ENCODE measurements around the gene FAAP100. TPM values are rescaled to one million over a fixed set of nuclear protein-coding genes. Genes with fewer than 3 reads are reported as not detected.

FAAP100 gene
- total RNA-seq, 1 donor from 2014 or later, result 25.5 TPM

DNA sequence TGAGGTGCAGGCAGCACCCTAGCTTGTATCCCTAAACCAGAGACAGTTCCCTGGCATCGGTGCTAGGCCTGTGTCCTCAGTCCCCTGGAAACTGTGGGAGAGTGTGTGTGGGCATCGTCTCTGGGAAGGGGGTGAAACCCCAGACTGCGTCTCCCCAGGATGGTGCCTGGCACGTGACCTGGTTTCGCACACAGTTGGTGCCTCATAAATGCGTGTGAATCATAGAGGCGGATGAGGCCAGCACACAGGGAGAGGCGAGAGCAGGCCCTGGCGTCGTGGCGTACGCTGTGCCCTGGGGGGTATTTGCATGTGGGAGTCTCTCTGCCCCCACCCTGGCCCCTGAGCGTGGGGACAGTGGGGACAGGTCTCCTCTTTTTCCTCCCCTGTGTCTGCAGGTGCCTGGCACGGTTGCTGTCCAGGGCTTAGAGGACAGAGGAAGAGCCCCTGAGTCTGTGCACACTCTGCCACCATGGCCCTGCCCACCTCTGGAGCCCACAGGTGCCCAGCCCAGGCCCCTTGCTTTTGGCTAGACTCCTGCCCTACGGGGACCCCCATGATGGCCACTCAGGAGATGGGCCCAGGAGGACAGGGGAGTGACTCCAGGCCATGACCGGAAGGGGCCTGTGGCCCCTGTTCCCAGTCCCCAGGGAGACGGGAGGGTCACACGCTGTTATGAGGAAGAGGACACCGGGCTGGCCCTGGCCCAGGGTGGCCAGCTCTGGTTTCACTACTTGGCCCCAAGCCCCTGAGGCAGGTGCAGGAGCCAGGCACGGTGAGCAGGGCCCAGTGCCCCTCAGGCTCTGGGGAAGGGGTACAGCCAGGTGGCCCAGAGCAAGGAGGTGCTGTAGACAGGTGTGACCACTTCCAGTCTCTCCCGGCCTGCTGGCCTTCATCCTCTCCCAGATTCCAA lies 25.2 kb downstream of the FAAP100 start:
- no peak for DNase-seq (ENCODE audit: low spot score)

DNA sequence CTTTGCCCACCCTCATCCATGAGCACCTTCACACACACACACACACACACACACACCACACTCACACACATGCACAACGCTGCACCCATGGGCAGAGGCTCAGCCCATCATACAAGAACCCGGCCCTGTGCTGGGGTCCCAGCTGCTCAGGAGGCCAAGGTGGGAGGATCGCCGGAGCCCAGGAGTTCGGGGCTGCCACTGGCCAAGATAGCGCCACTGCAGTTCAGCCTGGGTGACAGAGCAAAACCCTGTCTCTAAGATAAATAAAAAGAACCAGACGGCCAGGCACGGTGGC lies 27.3 kb downstream of the FAAP100 start:
- no peak for DNase-seq (ENCODE audit: low spot score)

DNA sequence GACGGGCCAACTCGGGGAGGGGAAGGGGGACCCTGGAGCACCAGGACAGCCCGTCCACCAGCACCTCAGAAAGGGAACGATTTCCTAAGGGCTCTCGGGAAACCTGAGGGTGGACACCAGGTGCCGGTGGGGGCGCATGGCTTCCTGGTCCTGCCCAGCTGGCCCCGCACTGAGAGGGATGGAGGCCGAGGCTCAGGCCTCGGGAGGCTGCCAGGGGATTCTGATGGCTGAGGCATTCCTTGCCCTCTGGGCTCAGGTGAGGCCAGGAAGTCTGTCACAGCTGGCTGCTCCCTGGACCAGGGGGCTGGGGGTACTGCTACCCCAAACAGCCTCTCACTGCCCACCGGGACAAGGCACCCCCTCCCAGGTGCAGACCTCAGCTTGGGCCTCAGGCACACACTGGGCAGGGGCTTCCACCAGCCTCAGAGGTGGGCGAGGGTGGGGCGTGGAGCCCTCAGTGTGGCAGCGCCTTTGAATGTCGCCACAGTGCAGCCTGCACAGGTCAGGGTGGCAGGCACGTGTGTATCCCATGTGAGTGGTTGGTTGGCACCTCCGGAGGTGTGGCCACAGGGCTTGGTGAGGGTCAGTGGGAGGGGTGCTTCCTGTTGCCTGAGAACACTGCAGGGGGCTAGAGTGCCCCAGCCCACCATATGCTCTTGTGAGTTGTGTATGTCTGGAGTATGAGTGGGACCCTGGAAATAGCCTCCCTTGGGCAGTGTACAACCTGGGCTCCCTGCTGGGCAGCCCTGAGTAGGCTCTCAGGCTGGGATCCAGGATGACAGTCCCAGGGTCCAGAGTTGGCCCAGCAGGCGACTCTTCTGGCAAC lies 27.9 kb downstream of the FAAP100 start:
- no peak for DNase-seq (ENCODE audit: low spot score)

DNA sequence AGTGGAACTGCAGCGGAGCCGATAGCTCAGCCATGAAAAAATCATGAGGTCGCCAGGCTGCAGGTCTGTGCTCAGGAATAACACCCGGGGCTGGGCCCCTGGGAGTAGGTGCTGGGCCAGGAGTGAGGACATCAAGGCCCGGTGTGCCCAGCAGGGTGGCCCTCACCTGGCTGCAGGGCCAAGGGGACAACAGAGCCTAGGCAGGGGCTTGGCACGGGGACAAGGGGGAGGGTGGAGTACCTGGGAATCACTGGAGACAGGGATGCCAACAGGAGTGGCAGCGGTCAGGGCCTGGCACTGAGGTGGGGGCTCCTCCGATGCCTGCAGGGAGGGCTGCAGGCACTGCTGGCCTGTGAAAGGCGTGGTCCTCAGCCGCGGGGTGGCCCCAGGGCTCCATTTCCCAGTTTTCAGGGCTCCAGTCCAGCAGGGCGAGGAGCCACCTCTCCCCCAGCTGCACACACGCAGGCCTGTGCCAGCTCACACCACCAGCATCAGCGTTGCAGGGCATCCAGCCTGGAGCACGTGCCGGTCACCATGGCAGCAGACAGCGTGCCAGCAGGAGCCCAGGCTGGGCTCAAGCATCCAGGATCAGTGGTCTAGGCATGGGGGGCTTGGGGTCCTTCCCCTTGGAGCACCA lies 28.6 kb downstream of the FAAP100 start:
- DNase-seq (ENCODE audit: low spot score), result no peak

DNA sequence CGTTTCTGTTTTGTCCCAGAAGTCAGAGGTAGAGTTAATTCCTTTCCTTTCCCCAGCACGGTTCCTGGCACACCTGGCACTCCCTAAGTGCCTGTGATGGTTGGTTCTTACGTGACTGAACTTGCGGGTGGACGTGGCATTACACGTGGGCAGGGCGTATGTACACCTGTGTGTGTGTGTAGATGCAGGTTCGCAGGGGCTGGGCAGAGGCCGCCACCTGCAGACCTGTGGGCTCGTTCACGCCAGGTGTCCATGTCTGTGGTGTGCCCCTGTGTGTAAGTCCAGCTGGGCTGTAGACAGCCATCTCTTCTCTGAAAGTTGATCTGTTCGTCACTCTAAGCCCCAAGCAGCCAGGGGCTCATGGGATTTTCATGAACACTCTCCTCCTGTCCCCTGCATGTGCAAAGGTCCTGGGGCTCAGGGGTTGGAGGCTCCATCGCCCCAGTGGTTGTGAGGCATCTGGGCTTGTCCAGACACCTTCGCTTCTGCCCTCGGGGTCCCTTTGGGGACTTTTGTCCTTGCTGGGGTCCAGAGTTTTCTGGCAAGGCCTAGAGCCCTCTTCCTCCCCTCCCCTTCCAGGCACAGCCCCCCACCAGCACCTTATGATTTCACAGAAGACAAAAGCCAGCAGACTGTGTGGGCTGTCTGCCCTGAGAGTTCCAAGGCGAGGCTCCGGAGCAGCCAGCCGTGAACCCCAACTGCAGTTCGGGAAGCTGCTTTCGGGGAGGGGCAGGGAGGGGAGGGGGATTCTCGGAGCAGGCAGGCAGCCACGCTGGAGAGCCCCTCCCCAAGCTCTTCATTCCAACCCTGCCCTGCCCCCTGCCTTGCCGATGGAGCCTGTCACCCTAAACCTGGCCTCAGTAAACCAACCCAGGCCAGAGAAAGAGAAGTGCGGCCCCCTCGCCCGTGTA lies 29.4 kb downstream of the FAAP100 start:
- DNase-seq (ENCODE audit: low spot score), result no peak

DNA sequence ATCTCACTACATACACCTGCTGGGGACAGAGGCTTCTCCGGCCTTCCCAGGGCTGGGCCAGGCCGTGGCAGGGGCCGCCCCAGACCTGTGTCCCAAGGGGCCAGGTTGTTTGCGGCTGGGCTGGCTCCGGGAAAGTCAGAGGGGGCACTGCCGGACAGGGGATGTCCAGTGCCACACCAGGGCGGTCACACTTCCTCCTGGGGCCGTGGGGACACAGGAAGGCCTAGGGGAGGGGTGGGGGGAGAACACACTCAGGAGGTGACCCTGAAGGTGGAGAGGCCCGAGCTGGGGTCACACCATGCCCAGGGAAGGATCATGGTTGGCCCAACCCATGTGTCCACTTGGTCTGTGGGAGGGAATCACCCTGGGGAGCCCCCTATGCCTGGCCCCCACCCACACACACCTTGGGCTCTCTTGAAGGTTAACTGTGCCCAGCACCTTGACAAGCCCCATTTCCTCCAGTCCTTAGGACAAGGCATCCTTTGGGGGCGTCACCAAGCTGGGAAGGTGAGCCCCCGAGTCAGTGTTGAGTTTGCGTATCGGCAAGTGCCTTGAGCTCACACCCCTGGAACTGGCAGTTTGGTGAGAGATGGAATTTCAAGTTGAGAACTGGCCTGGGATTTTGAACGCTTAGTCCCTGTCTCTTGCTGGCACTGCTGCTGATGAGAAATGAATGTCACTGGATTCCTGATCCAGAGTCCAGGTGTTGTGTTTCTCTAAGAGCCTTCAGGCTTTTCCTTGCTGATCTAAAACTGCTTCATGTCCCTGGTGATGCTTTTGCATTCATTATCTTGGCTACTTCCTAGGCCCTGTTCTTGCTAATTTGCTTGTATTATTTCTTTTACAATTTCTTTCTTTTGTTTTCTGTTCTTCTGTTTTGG lies 31.9 kb downstream of the FAAP100 start:
- DNase-seq (ENCODE audit: low spot score), result no peak

DNA sequence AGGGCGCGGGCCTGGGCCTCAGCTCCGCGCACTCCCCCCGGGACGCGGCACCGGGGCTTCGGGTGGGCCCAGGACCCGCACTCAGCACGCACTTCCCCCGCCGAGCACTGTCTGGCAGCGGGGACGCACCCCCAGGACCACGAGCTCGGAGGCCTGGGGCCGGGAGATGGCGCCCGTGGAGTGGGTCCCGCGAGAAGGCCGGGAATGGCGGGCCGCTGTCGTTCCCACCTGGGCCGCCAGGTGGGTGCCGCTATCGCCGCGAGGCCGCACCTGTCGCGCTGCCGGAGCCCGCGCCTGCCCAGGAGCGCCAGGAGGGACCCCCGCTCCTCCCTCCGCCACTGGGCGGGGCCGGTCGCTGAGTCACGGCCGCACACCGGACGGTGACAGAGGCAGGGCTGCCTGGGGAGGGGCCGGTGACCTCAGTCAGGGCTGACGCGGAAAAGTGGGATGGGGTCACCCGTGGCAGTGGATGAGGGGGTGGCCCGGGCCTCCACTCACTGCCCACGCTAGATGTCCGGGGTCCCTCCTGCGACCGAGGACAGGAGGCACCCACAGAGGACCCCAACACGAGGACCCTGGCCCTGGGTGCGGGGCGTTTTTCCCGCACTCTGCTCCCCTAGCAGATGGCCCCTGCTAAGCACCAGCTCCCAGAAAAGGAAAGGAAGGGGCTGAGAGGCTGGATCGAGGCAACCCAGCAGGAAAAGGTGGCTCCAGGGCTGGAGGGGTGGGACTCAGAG lies 32.7 kb downstream of the FAAP100 start:
- no peak for DNase-seq (ENCODE audit: low spot score)

DNA sequence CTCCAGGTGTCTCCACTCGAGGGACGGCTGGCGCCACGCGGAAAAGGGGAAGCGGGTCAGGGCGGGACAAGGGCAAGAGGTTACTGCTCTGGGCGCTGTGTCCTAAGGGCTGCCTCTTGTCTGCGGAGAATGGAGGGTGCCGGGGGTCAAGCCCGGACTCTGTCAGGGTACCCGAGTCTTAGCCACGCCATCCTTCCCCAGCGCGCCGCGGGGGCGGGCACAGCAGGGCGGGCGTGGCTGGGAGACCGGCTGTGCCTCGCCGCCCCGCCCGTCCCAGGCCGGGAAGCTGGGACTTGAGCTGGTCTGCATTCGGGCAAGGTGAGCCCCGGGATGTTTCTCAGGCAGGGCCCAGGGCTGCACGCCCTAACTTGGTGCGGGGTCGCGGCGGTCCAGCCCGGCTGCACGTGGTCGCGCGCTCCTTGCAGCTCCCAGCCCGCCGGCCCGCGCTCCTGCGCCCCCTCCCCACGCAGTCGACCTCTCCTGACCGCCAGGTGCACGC lies 33.3 kb downstream of the FAAP100 start:
- DNase-seq (ENCODE audit: low spot score), result no peak

DNA sequence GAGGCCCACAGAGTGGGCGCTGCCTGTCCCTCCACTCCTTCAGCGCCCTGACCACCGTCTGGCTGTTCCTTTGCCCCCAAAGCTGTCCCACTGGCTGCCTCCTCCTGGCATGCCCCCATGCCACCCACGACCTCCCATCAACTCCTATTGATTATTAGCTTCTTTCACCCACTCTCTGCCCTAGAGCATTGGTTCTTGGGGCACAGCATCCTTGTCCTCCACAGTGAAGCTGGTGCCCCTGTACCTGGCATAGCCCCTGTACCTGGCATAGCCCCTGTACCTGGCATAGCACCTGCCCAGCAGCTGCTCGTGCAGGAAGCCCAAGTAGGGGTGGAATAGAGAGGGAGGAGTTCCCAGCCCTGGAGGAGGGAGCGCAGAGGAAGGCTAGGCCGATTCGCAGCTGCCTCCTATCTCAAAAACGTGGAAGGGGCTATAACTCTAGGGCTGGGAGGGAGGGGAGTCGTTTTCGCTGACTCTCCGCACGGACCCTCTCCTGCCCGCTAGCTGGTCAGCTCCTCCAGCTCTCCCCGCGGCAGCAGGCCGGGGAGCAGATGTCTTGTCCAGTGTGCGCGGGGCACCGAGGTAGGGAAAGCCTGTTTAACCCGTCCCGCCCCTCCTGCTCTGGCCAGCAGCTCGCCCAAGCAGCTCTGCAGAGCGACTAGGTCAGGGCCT lies 33.9 kb downstream of the FAAP100 start:
- no peak for DNase-seq (ENCODE audit: low spot score)

DNA sequence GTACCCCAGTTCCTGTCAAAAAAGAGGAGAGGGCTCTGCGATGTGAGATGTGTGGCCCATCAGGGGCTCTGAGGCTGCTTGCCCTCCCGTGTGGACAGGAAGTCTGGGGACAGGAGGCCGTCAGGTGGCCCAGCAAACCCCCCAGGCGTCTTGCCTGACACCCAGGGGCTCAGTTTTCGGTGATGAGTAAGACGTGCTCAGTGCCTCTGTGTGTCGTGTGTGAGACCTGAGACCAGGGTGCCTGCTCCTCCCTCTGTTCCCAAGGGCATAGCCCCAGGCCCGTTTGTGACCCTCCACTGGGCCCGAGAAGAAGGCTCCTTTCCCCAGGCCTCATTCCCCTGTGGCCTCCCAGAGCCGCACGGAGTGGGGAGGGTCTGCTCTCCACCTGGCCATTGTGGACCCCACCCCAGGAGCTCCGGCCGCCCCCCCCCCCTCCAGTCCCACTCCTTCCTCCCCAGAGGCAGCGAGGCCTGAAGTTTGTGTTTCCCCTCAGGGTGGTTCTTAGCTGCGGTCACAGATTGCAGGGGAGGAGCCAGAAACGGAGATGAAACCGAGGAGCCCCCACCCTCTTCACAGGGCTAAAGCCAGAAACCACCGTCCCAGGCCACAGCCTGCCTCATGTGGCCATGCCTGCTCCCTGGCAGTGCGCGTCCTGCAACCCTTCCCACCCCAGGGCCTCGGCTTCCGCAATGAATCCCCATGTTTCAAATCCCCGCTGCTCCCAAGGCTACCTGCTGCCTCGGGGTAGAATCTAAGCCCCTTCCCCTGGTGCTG lies 34.6 kb downstream of the FAAP100 start:
- DNase-seq (ENCODE audit: low spot score), result no peak

DNA sequence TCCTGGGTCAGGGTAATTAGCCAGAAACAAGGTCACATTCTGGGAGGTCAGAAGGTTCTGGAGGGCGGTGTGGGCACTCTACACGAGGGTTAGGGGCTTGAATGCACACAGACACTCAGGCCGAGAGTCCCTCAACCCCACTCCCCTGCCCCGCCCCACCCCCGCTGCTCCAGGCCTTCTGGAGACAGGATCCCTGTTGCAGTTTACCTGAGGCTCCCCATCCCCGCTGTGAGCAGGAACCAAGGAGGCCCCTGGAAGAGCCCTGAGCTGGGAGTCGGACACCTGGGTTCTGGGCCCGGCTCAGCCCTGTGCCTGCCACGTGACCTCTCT lies 35.2 kb downstream of the FAAP100 start:
- DNase-seq (ENCODE audit: low spot score), result no peak

DNA sequence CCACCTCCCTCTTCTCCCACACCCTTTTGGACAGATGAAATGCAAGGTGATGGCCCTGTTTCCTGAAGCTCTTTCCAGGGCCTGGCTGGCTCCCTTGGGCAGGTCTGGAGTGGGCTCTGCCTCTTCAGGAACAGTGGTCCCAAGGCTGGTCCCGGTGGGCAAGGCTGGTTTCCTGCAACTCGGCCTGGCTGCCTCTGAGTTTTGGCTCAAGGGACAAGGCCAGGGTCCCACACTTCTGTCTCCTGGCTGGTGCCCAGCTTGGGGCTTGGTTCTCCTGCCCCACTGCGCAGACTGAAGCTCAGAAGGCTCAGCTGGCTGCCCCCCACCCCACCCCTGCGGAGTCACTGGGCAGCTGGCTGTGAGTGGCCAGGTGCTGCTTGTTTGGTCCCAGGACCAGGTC lies 35.7 kb downstream of the FAAP100 start:
- DNase-seq (ENCODE audit: low spot score), result no peak

DNA sequence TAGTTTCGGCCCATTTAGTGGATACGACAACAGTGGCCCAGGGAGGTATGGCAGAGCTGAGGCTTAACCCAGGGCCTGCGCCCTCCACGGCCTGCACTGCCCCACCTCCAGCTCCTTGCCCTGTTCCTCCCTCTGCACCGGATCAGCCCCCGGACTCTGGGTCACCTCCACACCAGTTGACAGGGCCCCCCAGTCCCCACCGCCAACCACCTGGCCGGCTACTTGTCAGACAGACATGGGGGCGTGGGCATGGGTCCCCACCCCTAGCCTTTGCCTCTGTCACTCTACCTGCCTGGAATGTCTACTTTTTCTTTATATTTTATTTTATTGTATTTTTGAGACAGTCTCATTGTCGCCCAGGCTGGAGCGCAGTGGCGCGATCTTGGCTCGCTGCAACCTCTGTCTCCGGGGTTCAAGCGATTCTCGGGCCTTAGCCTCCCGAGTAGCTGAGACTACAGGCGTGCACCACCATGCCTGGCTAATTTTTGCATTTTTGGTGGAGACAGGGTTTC lies 36.6 kb downstream of the FAAP100 start:
- no peak for DNase-seq (ENCODE audit: low spot score)

DNA sequence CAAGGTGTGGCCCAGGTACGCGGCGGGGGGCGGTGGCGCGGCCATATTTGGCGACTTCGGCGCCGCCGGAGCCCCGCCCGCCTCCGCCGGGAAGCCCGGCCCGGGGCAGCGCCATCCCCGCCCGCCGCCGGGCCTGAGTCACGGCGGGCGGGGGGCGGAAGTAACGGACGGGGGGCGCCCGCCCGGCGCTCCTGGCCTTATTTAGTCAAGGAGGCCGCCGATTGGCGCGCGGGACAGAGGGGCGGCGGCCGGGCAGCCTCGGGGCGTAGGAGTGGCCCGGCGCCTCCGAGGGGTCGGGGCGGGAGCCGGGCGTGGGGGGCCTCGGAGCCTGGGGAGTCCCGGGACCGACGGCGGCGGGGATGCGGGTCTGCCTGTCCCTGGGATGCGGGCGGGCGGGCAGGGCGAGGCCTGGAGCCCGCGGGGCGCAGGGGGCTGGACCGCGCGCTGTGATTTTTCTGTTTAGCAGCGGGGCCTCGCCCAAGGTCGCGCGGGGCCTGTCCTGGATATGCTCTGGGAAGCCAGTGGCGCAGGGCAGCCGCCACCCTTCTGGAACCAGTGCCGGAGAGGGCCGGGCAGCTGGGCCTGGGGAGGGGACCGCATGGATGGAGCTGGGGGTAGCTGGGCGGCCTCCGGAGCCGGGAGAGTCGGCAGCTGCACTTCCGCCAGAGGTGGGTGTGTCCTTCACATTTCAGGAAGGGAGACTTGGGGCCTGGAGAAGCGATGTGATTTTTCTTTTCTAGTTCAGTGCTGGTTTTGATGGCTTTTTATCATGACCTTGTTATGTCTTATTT lies 37.2 kb downstream of the FAAP100 start:
- no peak for DNase-seq (ENCODE audit: low spot score)

DNA sequence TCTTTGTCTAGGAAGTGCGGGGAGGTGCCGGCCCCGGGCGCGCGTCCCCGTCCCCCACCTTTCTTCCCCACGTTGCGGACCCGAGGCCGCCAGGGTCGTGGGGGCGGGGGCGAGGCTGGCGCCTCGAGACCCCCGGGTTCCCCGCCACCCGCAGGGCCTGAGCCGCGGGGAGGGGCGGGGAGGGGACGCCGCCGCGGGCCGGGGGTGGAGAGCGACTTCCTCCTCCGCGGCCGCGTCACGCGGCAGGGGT lies 37.7 kb downstream of the FAAP100 start:
- DNase-seq (ENCODE audit: low spot score), result no peak

DNA sequence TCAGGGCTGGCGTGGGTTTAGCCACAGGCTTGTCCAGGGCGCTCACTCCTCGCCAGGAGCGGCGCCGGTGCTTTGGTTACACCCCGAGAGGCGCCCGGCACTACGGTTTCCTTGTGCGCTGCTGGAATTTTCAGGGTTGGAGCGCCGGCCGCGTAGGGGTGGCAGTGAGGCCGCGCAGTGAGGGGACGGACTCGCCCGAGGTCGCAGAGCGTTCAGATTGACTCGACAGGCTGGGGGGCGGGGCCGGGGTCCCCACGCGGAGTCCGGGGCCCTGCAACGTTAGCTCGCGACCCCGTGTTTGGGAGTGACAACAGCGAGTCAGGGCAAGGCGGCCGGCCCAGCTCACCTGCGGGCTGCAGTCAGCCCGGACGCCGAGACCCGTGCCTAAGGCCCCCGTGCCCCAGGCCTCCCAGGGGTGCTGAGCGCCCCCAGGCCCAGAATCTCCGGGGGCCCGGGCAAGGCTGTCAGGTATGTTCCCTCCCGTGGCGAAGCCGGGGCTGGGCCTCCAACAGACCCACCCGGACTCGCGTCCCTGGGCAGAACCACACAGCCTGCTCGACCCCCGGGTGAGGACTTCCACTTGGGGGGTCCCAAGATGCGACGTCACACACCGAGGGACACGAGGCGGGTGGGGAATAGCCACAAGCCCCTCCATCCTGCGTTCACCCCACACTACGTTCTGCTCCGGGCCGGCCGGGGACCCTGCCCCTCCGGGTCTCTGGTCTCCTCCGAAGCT lies 38.2 kb downstream of the FAAP100 start:
- DNase-seq (ENCODE audit: low spot score), result no peak

DNA sequence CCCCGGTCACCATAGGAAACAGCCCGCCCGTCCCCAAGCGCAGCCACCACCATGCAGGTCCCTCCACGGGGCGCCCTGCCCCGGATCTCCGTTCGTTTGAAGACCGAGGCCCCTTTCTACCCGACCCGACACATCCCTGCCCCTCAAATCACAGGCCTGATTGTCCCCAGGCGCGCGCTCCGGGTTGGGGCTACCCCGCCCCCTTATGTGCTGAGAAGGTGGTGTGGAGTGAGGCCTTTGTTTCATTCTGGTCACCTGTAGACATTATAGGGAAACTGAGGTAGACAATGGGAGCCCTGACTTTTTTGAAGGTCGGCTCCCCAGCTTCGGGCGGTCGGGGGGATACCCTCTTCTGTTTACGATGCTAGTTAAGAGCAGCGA lies 38.8 kb downstream of the FAAP100 start:
- no peak for DNase-seq (ENCODE audit: low spot score)

Data from mesenteric fat pad (tissue), 1 donor.